Endothelial cell of umbilical vein (primary cell): Measurements from ENCODE around the gene AK8. TPM values are rescaled to one million over a fixed set of nuclear protein-coding genes. Genes with fewer than 3 reads are reported as not detected.

Experiments used
- BruUV-seq: library from RNA; stranded (reverse); fragments of 400-500 nt; replicated peaks from 2 replicates; lab custom pipeline; 2021; lab: Mats Ljungman, UMichigan
- CTCF ChIA-PET: fragments of 300-600, 350-600 bp; sonication (Branson Sonifier 250); formaldehyde crosslinking; loops from one replicate; lab custom pipeline; 2021; ENCODE audit warnings: antibody characterized with exemption, inconsistent platforms; lab: Charles Lee
- POLR2A ChIA-PET: fragments of 300-600, 350-600 bp; sonication (Branson Sonifier 250); formaldehyde crosslinking; loops from one replicate; lab custom pipeline; 2021; ENCODE audit warnings: antibody characterized with exemption, inconsistent platforms; lab: Charles Lee
- DNase-seq: peaks from one replicate; pipeline ENCODE4 v3.0.0-alpha.2; 2011; ENCODE audit warnings: low read depth, low spot score
- FAIRE-seq: peaks from 2 replicates; lab custom pipeline; 2011; peaks lifted over from hg19 to GRCh38; lab: Jason Lieb, UNC
- H2AFZ ChIP-seq: 2 replicates; pipeline ENCODE4 v1.6.0; 2012; ENCODE audit warnings: low read depth, low read length, control low read depth, inconsistent platforms
- H3K27ac ChIP-seq: 2 replicates; pipeline ENCODE4 v1.5.1; 2011; ENCODE audit warnings: low read depth, mild to moderate bottlenecking, control low read depth, low read length, moderate library complexity; ENCODE audit not compliant: insufficient read depth
- H3K27me3 ChIP-seq, 2 experiments: 2 replicates each; pipeline versions ENCODE4 v1.6.0 to v1.6.1; 2011; ENCODE audit warnings: low read length in 2 of 2, mixed read lengths in 1 of 2; ENCODE audit not compliant: control insufficient read depth in 2 of 2, insufficient read depth in 2 of 2
- H3K36me3 ChIP-seq, 2 experiments: 2 replicates in 1 of 2; 3 replicates in 1 of 2; pipeline ENCODE4 v1.5.1; 2011; ENCODE audit warnings: low read length in 2 of 2, mild to moderate bottlenecking in 1 of 2, moderate library complexity in 1 of 2; ENCODE audit not compliant: control insufficient read depth in 2 of 2, insufficient read depth in 2 of 2; ENCODE audit errors: extremely low read depth in 1 of 2
- H3K4me1 ChIP-seq: 3 replicates; pipeline ENCODE4 v1.5.1; 2011; ENCODE audit warnings: mild to moderate bottlenecking, low read length; ENCODE audit not compliant: control insufficient read depth, insufficient read depth; ENCODE audit errors: extremely low read depth
- H3K4me2 ChIP-seq: 2 replicates; pipeline ENCODE4 v1.6.1; 2011; ENCODE audit warnings: low read length, control low read depth, mixed read lengths; ENCODE audit not compliant: insufficient read depth
- H3K4me3 ChIP-seq, 3 experiments: fragments of 200-600 bp in 1 of 3; sonication (generic), shearing (Covaris generic) in 1 of 3; replicated peaks in 1 of 3; 2 replicates each; pipeline ENCODE4 v1.5.1; 2011 to 2016; ENCODE audit warnings: control low read depth in 3 of 3, low read length in 3 of 3, mild to moderate bottlenecking in 2 of 3, inconsistent platforms in 1 of 3, low read depth in 1 of 3, moderate library complexity in 1 of 3; ENCODE audit not compliant: insufficient read depth in 1 of 3
- H3K79me2 ChIP-seq: 2 replicates; pipeline ENCODE4 v1.6.0; 2012; ENCODE audit warnings: low read length, inconsistent platforms; ENCODE audit not compliant: control insufficient read depth, insufficient read depth
- H3K9ac ChIP-seq: replicated peaks from 2 replicates; pipeline ENCODE3; 2011; ENCODE audit warnings: low read length, control low read depth; ENCODE audit not compliant: insufficient read depth; ENCODE audit errors: extremely low read depth
- H3K9me1 ChIP-seq: replicated peaks from 3 replicates; pipeline ENCODE4 v1.6.0; 2011; ENCODE audit warnings: mild to moderate bottlenecking, low read length; ENCODE audit not compliant: control insufficient read depth, insufficient read depth; ENCODE audit errors: extremely low read depth
- H3K9me3 ChIP-seq: replicated peaks from 2 replicates; pipeline ENCODE4 v1.5.1; 2012; ENCODE audit warnings: low read length, inconsistent platforms; ENCODE audit not compliant: control insufficient read depth, insufficient read depth
- H4K20me1 ChIP-seq: replicated peaks from 2 replicates; pipeline ENCODE3; 2011; ENCODE audit warnings: mild to moderate bottlenecking, low read length; ENCODE audit not compliant: control insufficient read depth, insufficient read depth; ENCODE audit errors: extremely low read depth
- CTCF ChIP-seq, 2 donors: IDR thresholded peaks; 1 replicate in 1 of 2; 2 replicates in 1 of 2; pipeline ENCODE4 v1.5.1; 2011; ENCODE audit warnings: low read length in 2 of 2, mild to moderate bottlenecking in 2 of 2, moderate library complexity in 2 of 2, control low read depth in 1 of 2, inconsistent platforms in 1 of 2, low read depth in 1 of 2; ENCODE audit not compliant: insufficient read depth in 1 of 2; ENCODE audit errors: extremely low read depth in 1 of 2
- EZH2 ChIP-seq: IDR thresholded peaks from 2 replicates; pipeline ENCODE4 v1.6.1; 2012; ENCODE audit warnings: borderline replicate concordance, low read depth, mild to moderate bottlenecking, moderate library complexity, low read length, inconsistent platforms; ENCODE audit not compliant: severe bottlenecking
- MAX ChIP-seq: IDR thresholded peaks from 2 replicates; pipeline ENCODE4 v1.6.1; 2011; ENCODE audit not compliant: insufficient read depth, insufficient read length
- POLR2A ChIP-seq: IDR thresholded peaks from 2 replicates; pipeline ENCODE4 v1.6.1; 2012; ENCODE audit warnings: low read depth, mild to moderate bottlenecking, control low read depth, low read length
- POLR2AphosphoS5 ChIP-seq: IDR thresholded peaks from 2 replicates; pipeline ENCODE4 v1.6.1; 2012; ENCODE audit warnings: low read depth, mild to moderate bottlenecking, control low read depth, low read length, moderate library complexity; ENCODE audit not compliant: insufficient read depth
- dilution Hi-C: fragments of 300-500 bp; cut with MboI; formaldehyde crosslinking; loops from one replicate; pipeline ENCODE4 v1.15.0; 2019; ENCODE audit warnings: low sequenced_read_pairs; ENCODE audit not compliant: extremely low pct_ligation_motif_present
- intact Hi-C: fragments of 100-400 bp; cut with micrococcal nuclease; formaldehyde crosslinking; loops from one replicate; pipeline ENCODE4 v1.10.0; 2022
- polyA plus RNA-seq, 4 experiments: library from polyadenylated mRNA; depleted of rRNA in 3 of 4; stranded (reverse) in 3 of 4; unstranded in 1 of 4; fragments of >200 nt; gene quantifications; 2 replicates each; pipeline versions ENCODE4 v1.2.1 to v1.2.3, GENCODE V29; 2011 to 2012; ENCODE audit warnings: missing spikeins in 1 of 4
- total RNA-seq: library from RNA; stranded (reverse); gene quantifications from 2 replicates; pipeline ENCODE4 v1.2.3, GENCODE V29; 2021

Gene AK8
- total and polyA plus RNA-seq, 2 donors (not counting 3 experiments of a cell fraction or from before 2014, with no cell fraction given) = 0.06 TPM; not detected in 1

DNA sequence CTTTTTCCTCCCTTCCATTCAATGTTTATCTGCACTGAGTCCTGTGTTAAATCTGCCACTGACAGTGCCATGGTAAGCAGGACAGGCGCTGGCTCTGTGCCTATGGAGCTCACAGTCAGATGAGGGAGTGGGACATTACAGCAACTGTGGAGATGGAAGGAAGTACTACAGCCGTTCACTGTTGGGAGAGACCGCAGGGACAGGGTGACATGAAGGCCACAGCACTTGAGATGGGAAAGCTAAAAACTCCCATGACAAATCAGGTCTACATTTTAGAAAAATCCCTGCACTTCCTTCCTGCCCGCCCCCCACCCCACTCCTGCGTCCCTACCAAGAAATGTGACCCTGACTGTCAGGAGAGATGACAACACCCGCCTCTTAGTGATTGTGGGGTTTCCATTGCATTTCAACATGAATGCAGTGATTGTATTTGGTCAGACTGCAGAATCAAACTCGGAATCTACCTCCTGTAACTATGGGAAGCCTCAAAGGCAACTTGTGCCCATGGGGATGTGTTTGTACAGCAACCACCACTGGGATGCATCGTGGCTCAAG, 151.4 kb downstream of the AK8 start:
- DNase-seq (no peak), FAIRE-seq (no peak)
- no peak for TF ChIP-seq POLR2AphosphoS5
- dilution Hi-C loops (no loop called here), intact Hi-C loops (no loop called here)
- H3K9me1 ChIP-seq = no peaks in the 10 kb centered on the region
- no peaks in the 10 kb centered on the region for H3K36me3 ChIP-seq
- H4K20me1 ChIP-seq = no peaks in the 10 kb centered on the region
- H3K4me1 ChIP-seq = no peaks in the 10 kb centered on the region
- no peaks in the 10 kb centered on the region for H3K79me2 ChIP-seq
- no peak overlapping the region for H3K27ac ChIP-seq
- H3K9me3 ChIP-seq = no peaks in the 10 kb centered on the region
- no peak overlapping the region for H3K9ac ChIP-seq
- CTCF ChIA-PET = no interaction called here
- H3K4me3 ChIP-seq = no peak overlapping the region
- H2AFZ ChIP-seq = no peak overlapping the region
- POLR2A ChIA-PET = no interaction called here
- H3K4me2 ChIP-seq = no peak overlapping the region
- BruUV-seq = no TSS peak
- no peaks in the 10 kb centered on the region for H3K27me3 ChIP-seq

DNA sequence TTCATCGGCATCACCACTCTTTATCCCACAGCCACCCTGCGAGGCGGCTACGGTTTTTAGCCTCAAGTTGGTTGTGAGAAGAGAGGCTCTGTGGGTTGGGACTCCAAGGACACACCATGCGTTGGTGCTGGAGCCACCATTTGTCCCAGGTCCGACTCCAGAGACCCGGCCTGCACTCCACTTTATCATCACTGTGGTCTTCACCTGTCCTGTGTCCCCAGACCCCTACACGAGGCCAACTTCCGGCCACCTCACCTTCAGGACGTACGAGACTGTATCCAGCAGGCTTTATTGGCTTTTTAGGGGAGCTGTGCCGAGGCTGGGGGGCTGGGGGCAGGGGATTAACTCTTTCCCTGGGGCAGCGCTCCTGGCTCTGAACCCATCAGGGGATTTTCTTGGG, 152.8 kb downstream of the AK8 start:
- no TSS peak for BruUV-seq
- H3K27me3 ChIP-seq = no peaks in the 10 kb centered on the region
- no peaks in the 10 kb centered on the region for H3K9me1 ChIP-seq
- no peaks in the 10 kb centered on the region for H3K36me3 ChIP-seq
- no peaks in the 10 kb centered on the region for H3K79me2 ChIP-seq
- no peak overlapping the region for H3K4me2 ChIP-seq
- no peaks in the 10 kb centered on the region for H4K20me1 ChIP-seq
- FAIRE-seq (no peak), DNase-seq (no peak)
- no peak overlapping the region for H3K4me3 ChIP-seq
- ChIA-PET CTCF (interaction anchor here (2.1 kb wide), 1 partner anchor 9 kb away, joined by 5 read pairs; no protein-coding TSS in a partner anchor), POLR2A (no interaction called here)
- H3K4me1 ChIP-seq = no peaks in the 10 kb centered on the region
- no peak overlapping the region for H3K27ac ChIP-seq
- TF ChIP-seq POLR2AphosphoS5 (no peak), EZH2 (no peak), CTCF (IDR thresholded peaks at IDR 0.05; ENCODE audit: extremely low read depth in 1 of 2, insufficient read depth in 1 of 2, low read depth in 1 of 2, low read length in 2 of 2) (no peak), MAX (no peak), POLR2A (no peak)
- dilution Hi-C loops = no loop called here
- no peaks in the 10 kb centered on the region for H3K9me3 ChIP-seq
- intact Hi-C loops = no loop called here
- no peak overlapping the region for H2AFZ ChIP-seq
- H3K9ac ChIP-seq = no peak overlapping the region
